Tibial nerve (tissue), 4 donors: ENCODE measurements around the gene APLP2.

Experiments
- CTCF ChIP-seq, 5 experiments: fragments of 200-600 bp in 3 of 5; fragments of 450-650 bp in 2 of 5; sonication (generic) in 3 of 5; IDR thresholded peaks; one replicate each; pipeline ENCODE4 v1.5.1; 2016 to 2019; ENCODE audit warnings: antibody characterized with exemption in 5 of 5, mild to moderate bottlenecking in 3 of 5, moderate library complexity in 2 of 5
- EP300 ChIP-seq, 2 donors: sonication (generic); formaldehyde crosslinking; IDR thresholded peaks; one replicate each; pipeline ENCODE4 v1.6.1; 2017; ENCODE audit warnings: antibody characterized with exemption in 2 of 2, mild to moderate bottlenecking in 1 of 2

GRCh38 chr11:130094614-130095013 is 24.9 kb downstream of the APLP2 start:
- TF ChIP-seq EP300 (IDR thresholded peaks at IDR 0.05) = no peak
- no peak for TF ChIP-seq CTCF (IDR thresholded peaks at IDR 0.05)
